Sigmoid colon (tissue), 4 donors: ENCODE measurements around the gene NXPH4.
A peak's percentile ranks its signal among the peaks of the same experiment; 100 is the strongest.

Experiments
- CTCF ChIP-seq, 4 experiments: fragments of 450-650 bp in 3 of 4; fragments of 200-600 bp in 1 of 4; IDR thresholded peaks; one replicate each; pipeline ENCODE4 v1.5.1; 2016 to 2019; ENCODE audit warnings: antibody characterized with exemption in 4 of 4, mild to moderate bottlenecking in 3 of 4, moderate library complexity in 2 of 4
- EP300 ChIP-seq, 4 donors: sonication (generic); formaldehyde crosslinking; IDR thresholded peaks; one replicate each; pipeline ENCODE4 v1.6.1; 2017; ENCODE audit warnings: antibody characterized with exemption in 4 of 4
- POLR2A ChIP-seq, 2 donors: fragments of 450-650 bp; IDR thresholded peaks; one replicate each; pipeline ENCODE4 v1.6.1; 2016; ENCODE audit warnings: antibody characterized with exemption in 2 of 2, mild to moderate bottlenecking in 2 of 2, moderate library complexity in 2 of 2

- TF ChIP-seq EP300 (IDR thresholded peaks at IDR 0.05) (no peak), CTCF (IDR thresholded peaks at IDR 0.05) (peak; percentile 22 to 49 (median 41)), POLR2A (IDR thresholded peaks at IDR 0.05) (no peak)
These were observed 43.5 kb upstream of the NXPH4 start for GRCh38 chr12:57173089-57173488.
